Endothelial cell of umbilical vein (primary cell): ENCODE data around the gene ELOVL1. TPM values are rescaled to one million over a fixed set of nuclear protein-coding genes. Genes with fewer than 3 reads are reported as not detected.
A peak's percentile ranks its signal among the peaks of the same experiment; 100 is the strongest.
"Not testable (repeated sequence)": the region's sequence is repeated elsewhere in the genome, so short reads cannot be mapped to it uniquely, and the experiment has no call there.

ENCODE experiments used
- BruUV-seq: library from RNA; stranded (reverse); fragments of 400-500 nt; replicated peaks from 2 replicates; lab custom pipeline; 2021; lab: Mats Ljungman, UMichigan
- CTCF ChIA-PET: fragments of 300-600, 350-600 bp; sonication (Branson Sonifier 250); formaldehyde crosslinking; loops from one replicate; lab custom pipeline; 2021; ENCODE audit warnings: antibody characterized with exemption, inconsistent platforms; lab: Charles Lee
- POLR2A ChIA-PET: fragments of 300-600, 350-600 bp; sonication (Branson Sonifier 250); formaldehyde crosslinking; loops from one replicate; lab custom pipeline; 2021; ENCODE audit warnings: antibody characterized with exemption, inconsistent platforms; lab: Charles Lee
- DNase-seq: peaks from one replicate; pipeline ENCODE4 v3.0.0-alpha.2; 2011; ENCODE audit warnings: low read depth, low spot score
- FAIRE-seq: peaks from 2 replicates; lab custom pipeline; 2011; peaks lifted over from hg19 to GRCh38; lab: Jason Lieb, UNC
- H2AFZ ChIP-seq: 2 replicates; pipeline ENCODE4 v1.6.0; 2012; ENCODE audit warnings: low read depth, low read length, control low read depth, inconsistent platforms
- H3K27ac ChIP-seq: 2 replicates; pipeline ENCODE4 v1.5.1; 2011; ENCODE audit warnings: low read depth, mild to moderate bottlenecking, control low read depth, low read length, moderate library complexity; ENCODE audit not compliant: insufficient read depth
- H3K27me3 ChIP-seq, 2 experiments: 2 replicates each; pipeline versions ENCODE4 v1.6.0 to v1.6.1; 2011; ENCODE audit warnings: low read length in 2 of 2, mixed read lengths in 1 of 2; ENCODE audit not compliant: control insufficient read depth in 2 of 2, insufficient read depth in 2 of 2
- H3K36me3 ChIP-seq, 2 experiments: 2 replicates in 1 of 2; 3 replicates in 1 of 2; pipeline ENCODE4 v1.5.1; 2011; ENCODE audit warnings: low read length in 2 of 2, mild to moderate bottlenecking in 1 of 2, moderate library complexity in 1 of 2; ENCODE audit not compliant: control insufficient read depth in 2 of 2, insufficient read depth in 2 of 2; ENCODE audit errors: extremely low read depth in 1 of 2
- H3K4me1 ChIP-seq: 3 replicates; pipeline ENCODE4 v1.5.1; 2011; ENCODE audit warnings: mild to moderate bottlenecking, low read length; ENCODE audit not compliant: control insufficient read depth, insufficient read depth; ENCODE audit errors: extremely low read depth
- H3K4me2 ChIP-seq: 2 replicates; pipeline ENCODE4 v1.6.1; 2011; ENCODE audit warnings: low read length, control low read depth, mixed read lengths; ENCODE audit not compliant: insufficient read depth
- H3K4me3 ChIP-seq, 3 experiments: fragments of 200-600 bp in 1 of 3; sonication (generic), shearing (Covaris generic) in 1 of 3; replicated peaks in 1 of 3; 2 replicates each; pipeline ENCODE4 v1.5.1; 2011 to 2016; ENCODE audit warnings: control low read depth in 3 of 3, low read length in 3 of 3, mild to moderate bottlenecking in 2 of 3, inconsistent platforms in 1 of 3, low read depth in 1 of 3, moderate library complexity in 1 of 3; ENCODE audit not compliant: insufficient read depth in 1 of 3
- H3K79me2 ChIP-seq: 2 replicates; pipeline ENCODE4 v1.6.0; 2012; ENCODE audit warnings: low read length, inconsistent platforms; ENCODE audit not compliant: control insufficient read depth, insufficient read depth
- H3K9ac ChIP-seq: replicated peaks from 2 replicates; pipeline ENCODE3; 2011; ENCODE audit warnings: low read length, control low read depth; ENCODE audit not compliant: insufficient read depth; ENCODE audit errors: extremely low read depth
- H3K9me1 ChIP-seq: replicated peaks from 3 replicates; pipeline ENCODE4 v1.6.0; 2011; ENCODE audit warnings: mild to moderate bottlenecking, low read length; ENCODE audit not compliant: control insufficient read depth, insufficient read depth; ENCODE audit errors: extremely low read depth
- H3K9me3 ChIP-seq: replicated peaks from 2 replicates; pipeline ENCODE4 v1.5.1; 2012; ENCODE audit warnings: low read length, inconsistent platforms; ENCODE audit not compliant: control insufficient read depth, insufficient read depth
- H4K20me1 ChIP-seq: replicated peaks from 2 replicates; pipeline ENCODE3; 2011; ENCODE audit warnings: mild to moderate bottlenecking, low read length; ENCODE audit not compliant: control insufficient read depth, insufficient read depth; ENCODE audit errors: extremely low read depth
- EZH2 ChIP-seq: IDR thresholded peaks from 2 replicates; pipeline ENCODE4 v1.6.1; 2012; ENCODE audit warnings: borderline replicate concordance, low read depth, mild to moderate bottlenecking, moderate library complexity, low read length, inconsistent platforms; ENCODE audit not compliant: severe bottlenecking
- FOS ChIP-seq: IDR thresholded peaks from 2 replicates; pipeline ENCODE4 v1.6.1; 2011; ENCODE audit warnings: mild to moderate bottlenecking, low read length, moderate library complexity, borderline replicate concordance; ENCODE audit not compliant: insufficient read depth
- GATA2 ChIP-seq: IDR thresholded peaks from 2 replicates; pipeline ENCODE4 v1.7.0; 2011; ENCODE audit warnings: low read depth, mild to moderate bottlenecking, moderate library complexity, mixed read lengths, low read length; ENCODE audit not compliant: insufficient read length, insufficient read depth
- JUN ChIP-seq: IDR thresholded peaks from 2 replicates; pipeline ENCODE4 v1.6.1; 2011; ENCODE audit warnings: borderline replicate concordance, low read depth; ENCODE audit not compliant: insufficient read length, insufficient read depth
- MAX ChIP-seq: IDR thresholded peaks from 2 replicates; pipeline ENCODE4 v1.6.1; 2011; ENCODE audit not compliant: insufficient read depth, insufficient read length
- MYC ChIP-seq: IDR thresholded peaks from one replicate; pipeline ENCODE4 v1.6.1; 2011; ENCODE audit warnings: mild to moderate bottlenecking, low read depth, low read length
- POLR2A ChIP-seq: IDR thresholded peaks from 2 replicates; pipeline ENCODE4 v1.6.1; 2012; ENCODE audit warnings: low read depth, mild to moderate bottlenecking, control low read depth, low read length
- POLR2AphosphoS5 ChIP-seq: IDR thresholded peaks from 2 replicates; pipeline ENCODE4 v1.6.1; 2012; ENCODE audit warnings: low read depth, mild to moderate bottlenecking, control low read depth, low read length, moderate library complexity; ENCODE audit not compliant: insufficient read depth
- dilution Hi-C: fragments of 300-500 bp; cut with MboI; formaldehyde crosslinking; loops from one replicate; pipeline ENCODE4 v1.15.0; 2019; ENCODE audit warnings: low sequenced_read_pairs; ENCODE audit not compliant: extremely low pct_ligation_motif_present
- intact Hi-C: fragments of 100-400 bp; cut with micrococcal nuclease; formaldehyde crosslinking; loops from one replicate; pipeline ENCODE4 v1.10.0; 2022
- polyA plus RNA-seq, 4 experiments: library from polyadenylated mRNA; depleted of rRNA in 3 of 4; stranded (reverse) in 3 of 4; unstranded in 1 of 4; fragments of >200 nt; gene quantifications; 2 replicates each; pipeline versions ENCODE4 v1.2.1 to v1.2.3, GENCODE V29; 2011 to 2012; ENCODE audit warnings: missing spikeins in 1 of 4
- total RNA-seq: library from RNA; stranded (reverse); gene quantifications from 2 replicates; pipeline ENCODE4 v1.2.3, GENCODE V29; 2021
- TF ChIP-seq, protein P1 (sequence below), 2 donors: IDR thresholded peaks; 1 replicate in 1 of 2; 2 replicates in 1 of 2; pipeline ENCODE4 v1.5.1; 2011; ENCODE audit warnings: low read length in 2 of 2, mild to moderate bottlenecking in 2 of 2, moderate library complexity in 2 of 2, control low read depth in 1 of 2, inconsistent platforms in 1 of 2, low read depth in 1 of 2; ENCODE audit not compliant: insufficient read depth in 1 of 2; ENCODE audit errors: extremely low read depth in 1 of 2

The ELOVL1 gene
- total and polyA plus RNA-seq, 2 donors (not counting 3 experiments of a cell fraction or from before 2014, with no cell fraction given) = 134 to 303 TPM

GRCh38 chr1:43402089-43402865 lies 34.5 kb upstream of the ELOVL1 start:
- no peaks in the 10 kb centered on the region for H3K4me1 ChIP-seq
- no peaks in the 10 kb centered on the region for H4K20me1 ChIP-seq
- H3K9ac ChIP-seq = no peak overlapping the region
- peaks cover 13 to 22% of the 10 kb centered on the region in 2 experiments for H3K36me3 ChIP-seq
- no peak overlapping the region for H3K27ac ChIP-seq
- H3K27me3 ChIP-seq = no peaks in the 10 kb centered on the region
- intact Hi-C loops (no loop called here), dilution Hi-C loops (loop anchor here (25.0 kb wide), 1 partner anchor 165 kb away; no protein-coding TSS in a partner anchor)
- ChIA-PET POLR2A (no interaction called here), CTCF (interaction anchor here (3.7 kb wide), 1 partner anchor 12 kb away, joined by 14 read pairs; no protein-coding TSS in a partner anchor)
- FAIRE-seq (no peak), DNase-seq (peak; percentile 23)
- no peak overlapping the region for H2AFZ ChIP-seq
- BruUV-seq = no TSS peak
- no peaks in the 10 kb centered on the region for H3K9me3 ChIP-seq
- no peaks in the 10 kb centered on the region for H3K9me1 ChIP-seq
- H3K79me2 ChIP-seq = no peaks in the 10 kb centered on the region
- no peak overlapping the region for H3K4me2 ChIP-seq
- H3K4me3 ChIP-seq = no peak overlapping the region
- TF ChIP-seq FOS (no peak), POLR2AphosphoS5 (no peak), POLR2A (no peak), MYC (no peak), EZH2 (no peak), MAX (no peak), JUN (no peak), GATA2 (no peak)
- TF ChIP-seq, protein P1, sequence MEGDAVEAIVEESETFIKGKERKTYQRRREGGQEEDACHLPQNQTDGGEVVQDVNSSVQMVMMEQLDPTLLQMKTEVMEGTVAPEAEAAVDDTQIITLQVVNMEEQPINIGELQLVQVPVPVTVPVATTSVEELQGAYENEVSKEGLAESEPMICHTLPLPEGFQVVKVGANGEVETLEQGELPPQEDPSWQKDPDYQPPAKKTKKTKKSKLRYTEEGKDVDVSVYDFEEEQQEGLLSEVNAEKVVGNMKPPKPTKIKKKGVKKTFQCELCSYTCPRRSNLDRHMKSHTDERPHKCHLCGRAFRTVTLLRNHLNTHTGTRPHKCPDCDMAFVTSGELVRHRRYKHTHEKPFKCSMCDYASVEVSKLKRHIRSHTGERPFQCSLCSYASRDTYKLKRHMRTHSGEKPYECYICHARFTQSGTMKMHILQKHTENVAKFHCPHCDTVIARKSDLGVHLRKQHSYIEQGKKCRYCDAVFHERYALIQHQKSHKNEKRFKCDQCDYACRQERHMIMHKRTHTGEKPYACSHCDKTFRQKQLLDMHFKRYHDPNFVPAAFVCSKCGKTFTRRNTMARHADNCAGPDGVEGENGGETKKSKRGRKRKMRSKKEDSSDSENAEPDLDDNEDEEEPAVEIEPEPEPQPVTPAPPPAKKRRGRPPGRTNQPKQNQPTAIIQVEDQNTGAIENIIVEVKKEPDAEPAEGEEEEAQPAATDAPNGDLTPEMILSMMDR (IDR thresholded peaks at IDR 0.05; ENCODE audit: extremely low read depth in 1 of 2, insufficient read depth in 1 of 2, low read depth in 1 of 2, low read length in 2 of 2) = no peak

DNA sequence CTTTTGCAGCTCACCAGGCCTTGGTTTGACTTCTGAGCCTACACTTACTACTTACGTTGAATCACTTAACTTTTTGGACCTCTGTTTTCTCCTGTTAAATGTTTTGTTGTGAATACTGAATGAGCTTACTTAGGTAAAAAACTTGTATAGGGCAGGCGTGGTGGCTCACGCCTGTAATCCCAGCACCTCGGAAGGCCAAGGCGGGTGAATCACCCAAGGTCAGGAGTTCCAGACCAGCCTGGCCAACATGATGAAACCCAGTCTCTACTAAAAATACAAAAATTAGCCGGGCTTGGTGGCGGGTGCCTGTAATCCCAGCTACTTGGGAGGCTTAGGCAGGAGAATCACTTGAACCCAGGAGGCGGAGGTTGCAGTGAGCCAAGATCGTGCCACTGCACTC lies 32.6 kb upstream of the ELOVL1 start:
- H3K4me3 ChIP-seq, H3K9me1 ChIP-seq, H3K4me2 ChIP-seq, H3K79me2 ChIP-seq, H3K9me3 ChIP-seq, H2AFZ ChIP-seq, H4K20me1 ChIP-seq, DNase-seq, intact Hi-C loops, H3K4me1 ChIP-seq, POLR2A ChIA-PET, FAIRE-seq, H3K27me3 ChIP-seq, BruUV-seq, H3K9ac ChIP-seq, H3K27ac ChIP-seq: not testable (repeated sequence)
- CTCF ChIA-PET = interaction anchor here (0.6 to 3.7 kb wide), 2 partner anchors 14 to 58 kb away, joined by 4 to 14 read pairs; no protein-coding TSS in a partner anchor
- dilution Hi-C loops = loop anchor here (25.0 kb wide), 1 partner anchor 163 kb away; no protein-coding TSS in a partner anchor
- H3K36me3 ChIP-seq = peaks cover 9 to 15% of the 10 kb centered on the region in 2 experiments
